Neural progenitor cell (in vitro differentiated cells): ENCODE measurements around the gene PDE1C.

Experiments
- CTCF ChIP-seq: fragments of 200-600 bp; sonication (generic); IDR thresholded peaks from 2 replicates; pipeline ENCODE4 v1.5.1; 2017; ENCODE audit warnings: antibody characterized with exemption, mild to moderate bottlenecking
- EZH2 ChIP-seq: fragments of 200-600 bp; sonication (generic); IDR thresholded peaks from 2 replicates; pipeline ENCODE4 v1.6.1; 2017; ENCODE audit warnings: antibody characterized with exemption, mild to moderate bottlenecking, moderate library complexity
- EZH2phosphoT487 ChIP-seq: fragments of 200-600 bp; sonication (generic); IDR thresholded peaks from 2 replicates; pipeline ENCODE4 v1.6.1; 2017; ENCODE audit warnings: antibody characterized with exemption

- TF ChIP-seq EZH2 (no peak), CTCF (peak; percentile 18), EZH2phosphoT487 (no peak)
Observed at GRCh38 chr7:32072397-32072796, 2.2 kb upstream of the PDE1C start.
